Putamen (tissue), 1 donor: ENCODE measurements around the gene TCP10L.
"Not testable (repeated sequence)": the region's sequence is repeated elsewhere in the genome, so short reads cannot be mapped to it uniquely, and the experiment has no call there.

ENCODE experiments used
- DNase-seq: peaks from one replicate; pipeline ENCODE4 v3.0.0-alpha.2; 2016; ENCODE audit warnings: low spot score

TCP10L gene

DNA sequence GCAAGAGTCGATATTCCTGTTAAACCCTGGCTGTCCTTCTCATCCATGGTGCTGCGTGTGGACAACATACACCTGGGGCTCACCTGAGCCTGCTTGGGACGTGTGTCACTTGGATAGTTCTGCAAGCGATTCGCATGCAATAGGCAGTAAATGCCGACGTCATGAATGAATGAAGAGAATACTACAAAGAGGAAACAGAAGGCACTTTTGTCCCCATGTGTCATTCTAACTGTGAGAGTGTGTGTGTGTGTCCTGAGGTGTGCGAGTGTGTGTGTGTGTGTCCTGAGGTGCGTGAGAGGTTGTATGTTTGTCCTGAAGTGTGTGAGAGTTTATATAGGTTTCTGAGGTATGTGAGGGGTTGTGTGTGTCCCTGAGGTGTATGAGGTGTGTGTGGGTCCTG lies 647 bp upstream of the TCP10L start:
- DNase-seq, result no peak

DNA sequence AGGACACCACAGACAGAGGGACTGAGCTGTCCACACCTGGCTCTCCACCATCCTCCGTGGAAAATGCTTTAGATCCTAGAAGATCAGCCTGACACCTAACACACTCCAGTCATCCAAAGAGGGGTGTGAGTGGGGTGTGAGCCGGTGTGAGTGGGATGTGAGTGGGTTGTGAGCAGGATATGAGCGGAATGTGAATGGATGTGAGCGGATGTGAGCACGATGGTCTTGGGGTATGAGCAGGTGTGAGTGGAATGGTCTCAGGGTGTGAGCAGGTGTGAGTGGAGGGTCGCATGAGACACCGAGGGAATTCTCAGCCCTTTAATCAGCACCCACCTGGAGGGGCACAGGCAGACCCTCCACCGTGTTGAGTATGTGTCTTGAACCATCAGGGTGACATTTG lies 851 bp downstream of the TCP10L start:
- DNase-seq, result no peak

GRCh38 chr21:32581732-32582131 lies 3.6 kb downstream of the TCP10L start:
- no peak for DNase-seq

DNA sequence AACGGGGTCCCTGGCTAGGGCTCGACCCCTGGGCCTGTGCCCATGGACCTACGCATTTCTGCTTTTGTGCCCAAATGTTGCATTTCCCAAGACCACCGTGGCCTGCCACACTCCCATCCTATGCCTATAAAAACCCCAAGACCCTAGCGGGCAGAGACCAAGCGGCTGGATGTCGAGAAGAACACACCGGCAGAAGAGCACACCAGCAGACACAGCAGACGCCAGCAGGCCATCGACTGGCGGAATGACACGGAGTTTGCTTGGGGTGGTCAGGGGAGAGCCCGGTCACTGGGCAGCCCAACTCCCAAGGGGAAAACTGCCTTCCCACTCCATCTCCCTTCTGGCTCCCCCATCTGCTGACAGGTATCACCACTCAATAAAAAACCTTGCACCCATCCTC lies 4.4 kb downstream of the TCP10L start:
- no peak for DNase-seq

- DNase-seq, result no peak
These were observed 7.1 kb downstream of the TCP10L start for GRCh38 chr21:32578107-32578691.

DNA sequence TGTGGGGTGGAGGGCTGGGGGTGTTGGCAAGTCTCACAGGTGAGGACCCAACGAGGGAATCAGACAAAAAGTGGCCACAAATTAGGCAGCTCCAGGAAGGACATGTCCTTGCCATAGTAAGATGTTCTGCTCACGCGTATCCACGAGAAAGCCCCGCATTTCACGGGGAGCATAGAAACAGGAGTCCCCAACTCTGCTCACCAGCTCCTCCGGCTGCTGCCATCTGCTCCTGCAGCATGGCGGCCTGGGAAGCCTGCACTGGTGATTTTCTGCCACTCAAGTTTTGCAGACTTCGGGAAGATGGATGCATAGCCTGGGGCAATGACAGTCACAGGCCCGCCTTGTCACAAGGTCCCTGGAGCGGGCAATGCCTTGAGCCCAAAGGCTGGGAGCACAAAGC lies 9.3 kb downstream of the TCP10L start:
- DNase-seq, result no peak

DNA sequence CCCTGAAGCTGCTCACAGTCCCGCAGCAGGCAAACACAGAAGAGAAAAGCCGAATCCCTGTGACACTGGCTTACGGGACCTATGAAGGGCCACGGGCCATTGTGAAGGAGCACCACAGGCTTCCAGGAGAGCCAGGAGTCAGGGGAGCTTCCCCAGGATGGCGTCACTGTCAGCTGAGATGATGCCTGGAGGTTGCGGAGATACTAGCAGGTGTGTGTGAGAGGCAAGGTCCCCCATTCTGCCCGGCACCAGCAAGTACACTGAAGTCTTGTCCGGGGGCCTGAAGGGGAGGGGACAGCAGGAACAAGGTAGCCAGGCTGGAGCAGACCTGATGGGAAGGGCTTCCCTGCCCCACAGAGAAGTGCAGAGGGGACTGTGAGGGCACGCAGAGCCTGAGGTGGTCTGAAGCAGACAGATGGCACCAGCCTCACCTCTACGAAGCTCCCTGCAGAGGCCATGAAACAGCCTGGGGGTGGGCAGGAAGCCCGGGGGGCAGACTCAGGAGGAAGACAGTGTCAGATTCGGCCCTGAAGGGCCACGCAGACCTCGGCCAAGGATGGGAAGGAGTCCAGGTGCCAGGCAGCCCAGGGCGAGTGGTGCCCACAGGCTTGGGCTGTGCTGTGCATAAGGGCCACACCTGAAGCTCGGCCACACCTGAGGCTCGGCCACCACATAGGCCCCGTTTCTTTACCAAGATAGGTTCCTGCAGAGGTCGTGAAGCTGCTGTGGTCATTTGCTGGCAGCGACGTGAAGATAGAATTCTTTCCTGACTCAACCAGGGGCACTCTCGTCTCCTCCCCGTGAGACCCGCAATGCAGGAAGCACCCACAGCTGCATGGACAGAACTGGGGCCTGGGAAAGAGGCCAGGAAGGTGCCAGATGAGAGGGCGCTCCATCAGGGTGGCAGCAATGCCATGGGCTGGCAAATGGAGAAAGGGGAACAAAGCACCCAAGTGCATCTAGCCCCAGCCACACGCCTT lies 10.1 kb downstream of the TCP10L start:
- no peak for DNase-seq

- no peak for DNase-seq
These were observed 12.5 kb downstream of the TCP10L start for GRCh38 chr21:32572574-32573420.

DNA sequence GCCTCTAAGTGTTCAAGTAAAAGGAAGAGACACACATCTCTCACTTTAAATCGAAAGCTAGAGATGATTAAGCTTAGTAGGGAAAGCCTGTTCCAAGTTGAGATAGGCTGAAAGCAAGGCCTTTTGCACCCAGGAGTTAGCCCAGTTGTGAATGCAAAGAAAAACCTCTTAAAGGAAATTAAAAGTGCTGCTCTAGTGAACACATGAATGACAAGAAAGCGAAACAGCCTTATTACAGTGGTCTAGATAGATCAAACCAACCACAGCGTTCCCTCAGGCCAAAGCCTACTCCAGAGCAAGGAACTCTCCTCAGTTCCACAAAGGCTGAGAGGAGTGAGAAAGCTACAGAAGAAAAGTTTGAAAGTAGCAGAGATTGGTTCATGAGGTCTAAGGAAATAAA lies 14.9 kb downstream of the TCP10L start:
- no peak for DNase-seq

GRCh38 chr21:32569261-32570230 lies 15.8 kb downstream of the TCP10L start:
- DNase-seq, result peak; percentile 47

DNA sequence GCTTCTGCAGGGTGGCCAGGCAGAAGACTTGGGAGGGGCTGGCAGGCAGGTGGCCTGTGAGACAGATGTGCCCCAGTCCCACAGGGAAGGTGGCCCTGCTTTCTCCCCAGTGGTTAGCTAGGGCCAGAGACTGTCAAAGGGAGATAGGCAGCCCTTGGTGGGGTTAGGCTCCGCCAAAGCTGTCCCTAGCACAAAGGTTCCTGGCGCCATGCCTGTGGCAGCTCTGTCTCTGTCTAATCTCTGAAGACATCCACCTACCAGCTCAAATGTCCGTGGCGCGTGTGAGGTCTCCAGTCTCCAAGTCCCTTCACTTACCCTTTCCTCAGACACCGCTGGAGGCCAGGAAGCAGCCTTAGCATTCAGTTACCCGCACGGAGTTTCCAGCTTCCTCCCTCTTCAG lies 17.7 kb downstream of the TCP10L start:
- no peak for DNase-seq

DNA sequence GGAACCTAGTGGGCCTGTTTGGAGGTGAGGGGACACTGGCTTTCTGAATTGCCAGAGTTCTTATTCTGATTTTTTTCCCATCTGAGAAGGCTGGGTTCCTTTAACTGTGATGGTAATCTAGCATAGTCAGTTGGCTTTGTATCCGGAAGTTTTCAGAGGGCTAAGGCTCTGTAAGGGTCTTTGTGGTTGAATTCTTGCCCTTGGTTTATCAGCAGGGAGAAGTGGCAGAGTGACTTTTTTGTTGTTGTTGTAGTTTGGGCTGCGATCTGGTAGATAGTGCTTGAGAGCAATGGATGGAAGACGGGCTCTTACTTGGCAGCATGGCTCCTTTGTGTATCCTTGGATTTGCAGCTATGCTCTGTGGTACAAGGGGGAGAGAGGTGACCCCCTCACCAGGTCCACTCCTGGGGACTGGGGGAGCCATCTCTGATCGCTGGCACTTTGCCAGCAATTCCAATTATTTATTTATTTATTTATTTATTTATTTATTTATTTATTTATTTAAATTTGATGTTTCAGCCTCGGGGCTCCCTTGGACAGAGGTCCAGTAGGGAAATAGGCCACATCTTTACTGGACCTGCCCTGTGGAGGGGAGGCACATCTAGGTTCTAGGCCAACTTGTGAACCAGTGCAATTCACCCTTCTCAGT lies 18.5 kb downstream of the TCP10L start:
- DNase-seq, result no peak

DNA sequence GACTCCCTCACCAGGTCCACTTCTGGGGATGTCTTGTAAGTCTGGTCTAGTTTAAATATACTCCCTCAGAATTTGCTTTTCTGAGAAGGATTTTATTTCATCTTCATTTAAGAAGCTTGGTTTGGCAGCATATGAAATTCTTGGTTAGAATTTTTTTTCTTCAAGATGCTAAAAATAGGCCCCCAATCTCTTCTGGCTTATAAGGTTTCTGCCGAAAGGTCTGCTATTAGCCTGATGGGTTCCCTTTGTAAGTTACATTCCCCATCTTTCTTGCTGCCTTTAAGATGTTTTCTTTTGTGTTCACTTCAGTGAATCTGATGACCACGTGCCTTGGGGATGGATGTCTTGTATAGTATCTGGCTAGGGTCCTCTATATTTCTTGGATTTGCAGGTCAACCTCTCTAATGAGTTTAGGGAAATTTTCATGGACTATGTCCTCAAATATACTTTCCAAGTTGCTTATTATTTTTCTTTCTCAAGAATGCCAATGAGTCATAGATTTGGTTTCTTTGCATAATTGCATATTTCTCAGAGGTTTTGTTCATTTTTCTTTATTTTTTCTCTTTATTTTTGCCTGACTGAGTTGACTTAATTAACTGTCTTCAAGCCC lies 19.4 kb downstream of the TCP10L start:
- DNase-seq, result no peak

- no peak for DNase-seq
These were observed 22.4 kb downstream of the TCP10L start for GRCh38 chr21:32562915-32563314.

DNA sequence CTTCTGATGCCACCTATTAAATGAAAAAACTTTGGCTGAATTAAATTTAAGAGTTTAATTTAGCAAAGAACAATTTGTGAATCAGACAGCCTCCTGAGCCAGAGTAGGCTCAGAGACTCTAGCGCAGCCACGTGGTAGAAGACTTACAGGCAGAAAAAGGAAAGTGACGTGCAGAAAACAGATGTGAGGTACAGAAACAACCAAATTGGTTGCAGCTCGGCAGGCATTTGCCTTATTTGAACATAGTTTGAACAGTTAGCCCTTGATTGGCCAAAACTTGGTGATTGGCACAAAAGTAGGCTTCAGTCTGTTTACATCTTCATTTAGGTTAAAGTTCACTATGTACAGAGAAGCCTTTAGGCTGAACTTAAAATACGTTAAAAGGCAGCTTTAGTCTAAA lies 22.9 kb downstream of the TCP10L start:
- no peak for DNase-seq

- DNase-seq, result not testable (repeated sequence)
These were observed 23.8 kb downstream of the TCP10L start for GRCh38 chr21:32561476-32561875.

DNA sequence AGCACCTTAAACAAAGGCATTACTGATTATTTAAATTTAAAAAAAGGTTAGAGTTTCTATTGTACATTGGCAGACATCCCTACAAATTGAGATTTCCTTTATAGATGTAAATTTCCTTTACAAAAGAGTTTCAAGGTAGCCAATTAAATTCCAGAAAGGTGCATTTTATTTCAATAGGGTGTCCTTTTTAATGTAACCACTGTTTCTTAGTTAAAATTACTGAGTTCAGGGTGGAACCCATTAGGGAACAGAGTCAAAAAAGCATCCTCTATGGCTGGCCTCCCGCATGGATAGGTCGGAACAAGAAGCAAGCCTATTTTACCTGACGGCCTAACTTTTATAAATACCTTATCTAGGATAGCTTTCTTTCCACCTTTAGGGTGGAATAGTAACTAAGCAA lies 24.4 kb downstream of the TCP10L start:
- no peak for DNase-seq

GRCh38 chr21:32559006-32559610 lies 26.2 kb downstream of the TCP10L start:
- no peak for DNase-seq

- no peak for DNase-seq
These were observed 27.2 kb downstream of the TCP10L start for GRCh38 chr21:32558106-32558505.
